ENCODE measurements around the gene STKLD1. TPM values are rescaled to one million over a fixed set of nuclear protein-coding genes. Genes with fewer than 3 reads are reported as not detected.

Gene STKLD1
- polyA plus RNA-seq, 2 of the 4 experiments (the other 2 are of a cell fraction): 1.1 to 1.2 TPM

- Histone ChIP-seq H3K9me3 (no peaks in the 10 kb centered on the region), H3K4me3 (no peak overlapping the region), H3K4me1 (no peaks in the 10 kb centered on the region), H3K4me2 (no peak overlapping the region), H3K27ac (no peak overlapping the region)
- ChIA-PET POLR2A (interaction anchor here (0.7 kb wide), 1 partner anchor 323 kb away, joined by 6 read pairs; no protein-coding TSS in a partner anchor), CTCF (interaction anchor here (0.9 to 1.2 kb wide), 3 partner anchors 20 to 86 kb away, joined by 3 to 4 read pairs (median 3); no protein-coding TSS in a partner anchor)
- TF ChIP-seq PHF8 (IDR thresholded peaks at IDR 0.05; ENCODE audit: borderline replicate concordance, low read depth) (no peak), CEBPB (IDR thresholded peaks at IDR 0.05) (no peak), EHMT2 (IDR thresholded peaks at IDR 0.05; ENCODE audit: low read depth) (no peak), HOXA7 (CRISPR knock-in tag; IDR thresholded peaks at IDR 0.05) (no peak), MAX (IDR thresholded peaks at IDR 0.05) (no peak), NPAS2 (CRISPR knock-in tag; IDR thresholded peaks at IDR 0.05; ENCODE audit: borderline replicate concordance) (no peak), SREBF2 (IDR thresholded peaks at IDR 0.05) (no peak), GATA3 (IDR thresholded peaks at IDR 0.05; ENCODE audit: borderline replicate concordance) (no peak), ZSCAN20 (CRISPR knock-in tag; IDR thresholded peaks at IDR 0.05) (no peak), POLR2A (IDR thresholded peaks at IDR 0.05; ENCODE audit: low read length) (no peak), CBX8 (IDR thresholded peaks at IDR 0.05) (no peak), NR3C1 (IDR thresholded peaks at IDR 0.05) (no peak), CBX2 (IDR thresholded peaks at IDR 0.05; ENCODE audit: borderline replicate concordance, low read depth) (no peak), HMGXB4 (CRISPR knock-in tag; IDR thresholded peaks at IDR 0.05; ENCODE audit: borderline replicate concordance) (no peak), CHD2 (IDR thresholded peaks at IDR 0.05; ENCODE audit: low read length, partially characterized antibody) (no peak), FOXS1 (CRISPR knock-in tag; IDR thresholded peaks at IDR 0.05) (no peak), FOSB (CRISPR knock-in tag; IDR thresholded peaks at IDR 0.05) (no peak), ZC3H11A (IDR thresholded peaks at IDR 0.05) (no peak), ZNF302 (CRISPR knock-in tag; IDR thresholded peaks at IDR 0.05) (no peak)
- TF ChIP-seq, protein P1, sequence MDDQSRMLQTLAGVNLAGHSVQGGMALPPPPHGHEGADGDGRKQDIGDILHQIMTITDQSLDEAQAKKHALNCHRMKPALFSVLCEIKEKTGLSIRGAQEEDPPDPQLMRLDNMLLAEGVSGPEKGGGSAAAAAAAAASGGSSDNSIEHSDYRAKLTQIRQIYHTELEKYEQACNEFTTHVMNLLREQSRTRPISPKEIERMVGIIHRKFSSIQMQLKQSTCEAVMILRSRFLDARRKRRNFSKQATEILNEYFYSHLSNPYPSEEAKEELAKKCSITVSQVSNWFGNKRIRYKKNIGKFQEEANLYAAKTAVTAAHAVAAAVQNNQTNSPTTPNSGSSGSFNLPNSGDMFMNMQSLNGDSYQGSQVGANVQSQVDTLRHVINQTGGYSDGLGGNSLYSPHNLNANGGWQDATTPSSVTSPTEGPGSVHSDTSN (IDR thresholded peaks at IDR 0.05): no peak
- WGBS (ENCODE audit: missing lambda C conversion rate): 50% methylated on average over 1 of the region's 12 CpGs
- DNase-seq (ENCODE audit: low read depth in 1 of 2, low spot score in 1 of 2) (no peak), FAIRE-seq (no peak), ATAC-seq (no peak)
Observed at GRCh38 chr9:133400292-133400691, 24.1 kb downstream of the STKLD1 start.

DNA sequence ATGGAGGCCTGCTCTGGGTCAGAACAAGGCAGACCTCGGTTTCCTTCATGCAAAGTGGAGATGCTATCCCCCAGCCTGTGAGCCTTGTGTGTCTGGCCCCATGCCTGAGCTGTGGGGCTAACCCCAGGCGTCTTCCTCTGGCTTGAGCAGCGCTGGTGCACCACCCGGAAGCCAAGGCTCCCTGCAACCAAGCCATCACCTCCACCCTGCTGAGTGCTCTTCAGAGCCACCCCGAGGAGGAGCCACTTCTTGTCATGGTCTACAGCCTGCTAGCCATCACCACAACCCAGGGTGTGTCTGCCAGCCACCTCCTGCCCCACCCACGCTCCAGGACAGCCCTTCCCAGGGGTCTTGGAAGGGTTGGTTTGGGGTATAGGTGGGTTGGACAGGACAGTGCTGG lies 25.4 kb downstream of the STKLD1 start:
- CTCF ChIA-PET: interaction anchor here (0.6 to 4.9 kb wide), 3 partner anchors 15 to 209 kb away, joined by 3 to 45 read pairs (median 5); partner anchors contain the start of gene REXO4
- Histone ChIP-seq H3K9me3 (no peaks in the 10 kb centered on the region), H3K4me3 (no peak overlapping the region), H3K4me2 (no peak overlapping the region), H3K27ac (no peak overlapping the region), H3K4me1 (no peaks in the 10 kb centered on the region)
- no peak for ATAC-seq
- TF ChIP-seq FOSL2 (IDR thresholded peaks at IDR 0.05) (no peak), FOSL2 (CRISPR knock-in tag; IDR thresholded peaks at IDR 0.05) (no peak), NFE2L2 (conservative IDR thresholded peaks at IDR 0.05; ENCODE audit: low read length) (no peak)
- WGBS (ENCODE audit: missing lambda C conversion rate): 67% methylated on average over 2 of the region's 6 CpGs
- no peak for FAIRE-seq
- POLR2A ChIA-PET: no interaction called here
- no peak for DNase-seq (ENCODE audit: low read depth in 1 of 2, low spot score in 1 of 2)

- no peak for ATAC-seq
- no CpG with 5 or more reads among the region's 7 CpGs for WGBS (ENCODE audit: missing lambda C conversion rate)
- Histone ChIP-seq H3K4me3 (no peak overlapping the region), H3K4me2 (no peak overlapping the region), H3K9me3 (no peaks in the 10 kb centered on the region), H3K4me1 (no peaks in the 10 kb centered on the region), H3K27ac (no peak overlapping the region)
- TF ChIP-seq HOXA7 (CRISPR knock-in tag; IDR thresholded peaks at IDR 0.05): no peak
- TF ChIP-seq, protein P2, sequence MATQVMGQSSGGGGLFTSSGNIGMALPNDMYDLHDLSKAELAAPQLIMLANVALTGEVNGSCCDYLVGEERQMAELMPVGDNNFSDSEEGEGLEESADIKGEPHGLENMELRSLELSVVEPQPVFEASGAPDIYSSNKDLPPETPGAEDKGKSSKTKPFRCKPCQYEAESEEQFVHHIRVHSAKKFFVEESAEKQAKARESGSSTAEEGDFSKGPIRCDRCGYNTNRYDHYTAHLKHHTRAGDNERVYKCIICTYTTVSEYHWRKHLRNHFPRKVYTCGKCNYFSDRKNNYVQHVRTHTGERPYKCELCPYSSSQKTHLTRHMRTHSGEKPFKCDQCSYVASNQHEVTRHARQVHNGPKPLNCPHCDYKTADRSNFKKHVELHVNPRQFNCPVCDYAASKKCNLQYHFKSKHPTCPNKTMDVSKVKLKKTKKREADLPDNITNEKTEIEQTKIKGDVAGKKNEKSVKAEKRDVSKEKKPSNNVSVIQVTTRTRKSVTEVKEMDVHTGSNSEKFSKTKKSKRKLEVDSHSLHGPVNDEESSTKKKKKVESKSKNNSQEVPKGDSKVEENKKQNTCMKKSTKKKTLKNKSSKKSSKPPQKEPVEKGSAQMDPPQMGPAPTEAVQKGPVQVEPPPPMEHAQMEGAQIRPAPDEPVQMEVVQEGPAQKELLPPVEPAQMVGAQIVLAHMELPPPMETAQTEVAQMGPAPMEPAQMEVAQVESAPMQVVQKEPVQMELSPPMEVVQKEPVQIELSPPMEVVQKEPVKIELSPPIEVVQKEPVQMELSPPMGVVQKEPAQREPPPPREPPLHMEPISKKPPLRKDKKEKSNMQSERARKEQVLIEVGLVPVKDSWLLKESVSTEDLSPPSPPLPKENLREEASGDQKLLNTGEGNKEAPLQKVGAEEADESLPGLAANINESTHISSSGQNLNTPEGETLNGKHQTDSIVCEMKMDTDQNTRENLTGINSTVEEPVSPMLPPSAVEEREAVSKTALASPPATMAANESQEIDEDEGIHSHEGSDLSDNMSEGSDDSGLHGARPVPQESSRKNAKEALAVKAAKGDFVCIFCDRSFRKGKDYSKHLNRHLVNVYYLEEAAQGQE (IDR thresholded peaks at IDR 0.05): no peak
- TF ChIP-seq FOXS1 (CRISPR knock-in tag; IDR thresholded peaks at IDR 0.05): no peak
- no peak for TF ChIP-seq ZSCAN20 (CRISPR knock-in tag; IDR thresholded peaks at IDR 0.05)
- no peak for TF ChIP-seq NFE2L2 (conservative IDR thresholded peaks at IDR 0.05; ENCODE audit: low read length)
- no peak for TF ChIP-seq RFX5 (IDR thresholded peaks at IDR 0.05)
- CTCF ChIA-PET: interaction anchor here (0.6 to 4.9 kb wide), 13 partner anchors 10 to 222 kb away, joined by 3 to 45 read pairs (median 4); partner anchors contain the start of gene REXO4
- DNase-seq (ENCODE audit: low read depth in 1 of 2, low spot score in 1 of 2): no peak
- FAIRE-seq: no peak
- POLR2A ChIA-PET: no interaction called here
Observed at GRCh38 chr9:133402689-133403088, 26.5 kb downstream of the STKLD1 start.

All from A549 (cell line).